ENCODE results near the gene POU6F2. TPM values are rescaled to one million over a fixed set of nuclear protein-coding genes. Genes with fewer than 3 reads are reported as not detected.

Gene POU6F2
- total RNA-seq, 1 donor from 2014 or later, result 7.9 TPM

DNA sequence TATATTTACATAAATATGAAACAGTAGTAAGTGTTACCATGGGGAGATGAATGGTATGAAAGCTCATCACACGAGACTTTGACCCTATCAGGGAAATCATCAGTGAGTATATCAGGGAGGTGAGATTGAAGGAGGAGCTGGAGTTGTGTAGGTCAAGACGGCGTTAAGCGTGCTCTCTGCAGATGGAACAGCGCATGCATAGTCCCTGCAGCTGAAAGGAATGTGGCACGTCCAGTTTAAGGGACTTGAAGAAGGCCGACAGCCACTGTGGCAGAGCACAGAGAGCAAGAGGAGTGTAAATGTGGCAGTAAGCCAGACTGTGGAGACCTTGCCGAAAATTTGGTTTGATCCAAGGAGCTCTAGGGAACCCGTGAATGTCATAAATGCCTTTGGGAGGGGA lies 38.9 kb downstream of the POU6F2 start:
- no peak for DNase-seq (ENCODE audit: low read depth, low spot score)
- Mint-ChIP-seq H3K27ac (ENCODE audit: unreplicated experiment) (no peak overlapping the region), H3K27me3 (ENCODE audit: low read depth) (no peaks in the 10 kb centered on the region)

DNA sequence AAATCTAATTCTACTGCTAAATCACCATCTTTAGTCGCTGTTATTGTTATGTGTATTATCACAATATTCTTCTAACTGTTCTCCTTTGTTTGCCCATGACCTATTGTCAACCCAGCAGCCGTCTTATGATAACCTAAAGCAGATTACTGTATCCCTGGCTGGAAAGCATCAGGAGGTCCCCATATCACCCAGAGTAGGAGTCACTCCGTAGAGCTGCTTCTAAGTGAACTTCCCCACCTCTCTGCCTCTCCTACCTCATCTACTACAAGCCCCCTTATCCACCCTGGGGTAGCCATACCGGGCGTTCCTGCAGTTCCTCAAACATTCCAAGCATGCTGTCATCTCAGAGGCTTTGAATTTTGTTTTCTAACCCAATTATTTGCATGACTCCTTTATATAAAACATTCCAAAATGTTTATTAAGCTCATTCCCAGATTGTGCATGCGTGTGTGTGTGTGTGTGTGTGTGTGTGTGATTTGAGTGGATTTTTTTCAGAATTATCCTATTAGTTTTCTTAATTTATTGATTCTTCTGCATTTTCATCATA lies 39.7 kb downstream of the POU6F2 start:
- peaks cover 18% of the 10 kb centered on the region for H3K4me1 Mint-ChIP-seq
- H3K36me3 Mint-ChIP-seq (ENCODE audit: low read depth), result peaks cover 7% of the 10 kb centered on the region
- no peak overlapping the region for H3K27ac Mint-ChIP-seq (ENCODE audit: unreplicated experiment)
- no peak for DNase-seq (ENCODE audit: low read depth, low spot score)
- peaks cover 4% of the 10 kb centered on the region for H3K9me3 Mint-ChIP-seq
- H3K27me3 Mint-ChIP-seq (ENCODE audit: low read depth), result no peaks in the 10 kb centered on the region
- no peak overlapping the region for H3K4me3 Mint-ChIP-seq
- TF ChIP-seq CTCF (conservative IDR thresholded peaks at IDR 0.05), result no peak

More for the DNA sequence above, 38.9 kb downstream of the POU6F2 start:
- H3K36me3 Mint-ChIP-seq (ENCODE audit: low read depth), result peaks cover 7% of the 10 kb centered on the region
- TF ChIP-seq CTCF (conservative IDR thresholded peaks at IDR 0.05), result no peak
- no peak overlapping the region for H3K4me3 Mint-ChIP-seq
- H3K9me3 Mint-ChIP-seq, result peaks cover 4% of the 10 kb centered on the region
- H3K4me1 Mint-ChIP-seq, result peaks cover 18% of the 10 kb centered on the region

DNA sequence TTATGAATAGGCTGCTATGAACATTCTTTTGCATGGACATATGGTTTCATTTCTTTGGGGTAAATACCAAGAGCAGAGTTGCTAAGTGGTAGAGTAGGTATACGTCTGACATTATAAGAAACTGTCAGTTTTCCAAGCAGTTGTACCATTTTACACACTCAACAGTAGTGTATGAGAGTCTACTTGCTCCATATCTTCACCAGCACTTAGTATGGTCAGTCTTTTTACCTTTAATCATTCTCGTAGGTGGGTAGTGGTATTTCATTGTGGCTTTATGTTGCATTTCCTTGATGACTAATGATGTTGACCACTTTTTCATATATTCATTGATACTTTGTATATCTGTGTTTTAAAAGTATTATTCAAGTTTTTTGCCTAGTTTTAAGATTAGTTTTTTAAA lies 45.1 kb downstream of the POU6F2 start:
- TF ChIP-seq CTCF (conservative IDR thresholded peaks at IDR 0.05), result no peak
- Mint-ChIP-seq H3K4me3 (no peak overlapping the region), H3K9me3 (peaks cover 9% of the 10 kb centered on the region), H3K36me3 (ENCODE audit: low read depth) (peaks cover 11% of the 10 kb centered on the region), H3K27me3 (ENCODE audit: low read depth) (no peaks in the 10 kb centered on the region), H3K4me1 (no peaks in the 10 kb centered on the region), H3K27ac (ENCODE audit: unreplicated experiment) (no peak overlapping the region)
- DNase-seq (ENCODE audit: low read depth, low spot score), result no peak

DNA sequence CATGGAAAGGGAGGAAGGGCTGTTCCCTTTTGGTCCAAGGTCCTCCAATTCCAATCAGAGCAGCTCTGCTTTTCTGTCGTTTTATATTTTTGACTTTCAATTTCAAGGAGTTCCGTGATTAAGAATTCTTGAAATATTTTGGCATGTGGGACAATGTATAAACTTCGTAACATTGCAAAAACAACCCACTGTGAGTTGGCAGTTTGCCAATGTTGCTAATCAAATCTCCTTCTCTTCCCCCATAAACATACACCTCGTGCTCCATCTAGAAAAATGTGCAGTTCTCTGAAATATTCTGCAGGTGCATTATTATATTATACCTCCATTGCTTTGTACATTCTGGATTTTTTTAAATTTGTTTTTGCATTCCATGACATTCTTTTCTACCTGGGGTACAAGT lies 49.8 kb downstream of the POU6F2 start:
- H3K27me3 Mint-ChIP-seq (ENCODE audit: low read depth), result no peaks in the 10 kb centered on the region
- H3K9me3 Mint-ChIP-seq, result peaks cover 9% of the 10 kb centered on the region
- TF ChIP-seq CTCF (conservative IDR thresholded peaks at IDR 0.05), result no peak
- H3K36me3 Mint-ChIP-seq (ENCODE audit: low read depth), result peaks cover 10% of the 10 kb centered on the region
- H3K4me3 Mint-ChIP-seq, result no peak overlapping the region
- no peak for DNase-seq (ENCODE audit: low read depth, low spot score)
- H3K27ac Mint-ChIP-seq (ENCODE audit: unreplicated experiment), result no peak overlapping the region
- H3K4me1 Mint-ChIP-seq, result peaks cover 2% of the 10 kb centered on the region

- H3K27ac Mint-ChIP-seq (ENCODE audit: unreplicated experiment), result peak overlapping the region; percentile 50
- H3K9me3 Mint-ChIP-seq, result no peaks in the 10 kb centered on the region
- H3K27me3 Mint-ChIP-seq (ENCODE audit: low read depth), result no peaks in the 10 kb centered on the region
- H3K36me3 Mint-ChIP-seq (ENCODE audit: low read depth), result no peaks in the 10 kb centered on the region
- H3K4me3 Mint-ChIP-seq, result peak overlapping the region; percentile 64
- peaks cover 36% of the 10 kb centered on the region for H3K4me1 Mint-ChIP-seq
- no peak for TF ChIP-seq CTCF (conservative IDR thresholded peaks at IDR 0.05)
- no peak for DNase-seq (ENCODE audit: low read depth, low spot score)
These were observed 56.3 kb downstream of the POU6F2 start for GRCh38 chr7:39033885-39034624.
